Peyer's patch (tissue), 4 donors: ENCODE measurements around the gene SPDYE1.
"Not testable (repeated sequence)": the region's sequence is repeated elsewhere in the genome, so short reads cannot be mapped to it uniquely, and the experiment has no call there.

Source experiments
- POLR2A ChIP-seq, 2 donors: fragments of 450-650 bp; IDR thresholded peaks; one replicate each; pipeline ENCODE4 v1.5.1; 2017; ENCODE audit warnings: antibody characterized with exemption in 2 of 2, mild to moderate bottlenecking in 2 of 2, moderate library complexity in 2 of 2
- TF ChIP-seq, protein P1 (sequence below), 6 experiments: fragments of 450-650 bp in 4 of 6; fragments of 200-600 bp in 2 of 6; sonication (generic) in 1 of 6; IDR thresholded peaks; one replicate each; pipeline ENCODE4 v1.5.1; 2017 to 2019; ENCODE audit warnings: antibody characterized with exemption in 6 of 6, mild to moderate bottlenecking in 3 of 6, moderate library complexity in 1 of 6

DNA sequence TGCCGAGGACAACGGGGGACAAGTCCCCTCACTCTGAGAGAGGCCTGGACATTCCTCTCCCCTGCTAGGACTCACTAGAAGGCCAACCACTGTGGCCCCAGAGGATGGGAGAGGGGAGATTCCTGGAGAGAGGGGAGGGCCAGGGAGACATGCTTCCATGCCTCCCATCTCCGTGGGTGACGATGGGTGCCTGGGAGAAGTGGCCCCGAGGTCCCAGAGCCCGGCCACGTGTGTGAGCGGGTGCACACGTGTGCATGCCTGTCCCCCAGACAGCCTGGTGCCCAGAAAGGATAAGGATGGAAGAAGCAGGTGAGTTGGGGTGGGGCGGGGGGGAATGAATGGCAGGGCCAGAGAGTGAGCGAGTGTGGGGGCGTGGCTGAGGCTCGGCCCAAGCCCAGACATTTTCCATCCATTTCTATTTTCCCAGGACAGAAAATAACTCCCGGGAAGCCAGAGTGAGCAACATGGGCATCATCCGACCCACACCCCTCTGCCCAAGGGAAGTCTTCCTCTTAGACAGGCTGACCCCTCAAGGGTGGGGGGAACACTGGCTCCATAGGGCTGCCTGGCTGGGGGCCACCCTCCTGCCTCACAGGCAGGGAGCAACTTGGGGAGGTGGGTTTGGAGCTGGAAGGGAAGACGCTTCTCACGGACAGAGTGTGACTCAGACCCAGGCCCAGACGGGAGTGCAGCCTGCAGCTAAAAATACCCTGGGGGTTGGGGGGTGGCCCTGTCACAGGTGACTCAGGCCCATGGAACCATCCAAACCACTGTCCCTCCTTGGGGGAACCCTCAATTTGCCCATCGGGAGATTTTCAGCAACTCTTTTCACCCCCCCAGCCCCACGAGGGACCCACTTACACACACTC is 29.3 kb upstream of the SPDYE1 start:
- TF ChIP-seq, protein P1, sequence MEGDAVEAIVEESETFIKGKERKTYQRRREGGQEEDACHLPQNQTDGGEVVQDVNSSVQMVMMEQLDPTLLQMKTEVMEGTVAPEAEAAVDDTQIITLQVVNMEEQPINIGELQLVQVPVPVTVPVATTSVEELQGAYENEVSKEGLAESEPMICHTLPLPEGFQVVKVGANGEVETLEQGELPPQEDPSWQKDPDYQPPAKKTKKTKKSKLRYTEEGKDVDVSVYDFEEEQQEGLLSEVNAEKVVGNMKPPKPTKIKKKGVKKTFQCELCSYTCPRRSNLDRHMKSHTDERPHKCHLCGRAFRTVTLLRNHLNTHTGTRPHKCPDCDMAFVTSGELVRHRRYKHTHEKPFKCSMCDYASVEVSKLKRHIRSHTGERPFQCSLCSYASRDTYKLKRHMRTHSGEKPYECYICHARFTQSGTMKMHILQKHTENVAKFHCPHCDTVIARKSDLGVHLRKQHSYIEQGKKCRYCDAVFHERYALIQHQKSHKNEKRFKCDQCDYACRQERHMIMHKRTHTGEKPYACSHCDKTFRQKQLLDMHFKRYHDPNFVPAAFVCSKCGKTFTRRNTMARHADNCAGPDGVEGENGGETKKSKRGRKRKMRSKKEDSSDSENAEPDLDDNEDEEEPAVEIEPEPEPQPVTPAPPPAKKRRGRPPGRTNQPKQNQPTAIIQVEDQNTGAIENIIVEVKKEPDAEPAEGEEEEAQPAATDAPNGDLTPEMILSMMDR (IDR thresholded peaks at IDR 0.05) = not testable (repeated sequence)
- TF ChIP-seq POLR2A (IDR thresholded peaks at IDR 0.05) = not testable (repeated sequence)
